ENCODE results near the gene HOXD9. TPM values are rescaled to one million over a fixed set of nuclear protein-coding genes. Genes with fewer than 3 reads are reported as not detected.

The HOXD9 gene
- polyA plus RNA-seq, 1 of the 3 experiments (the other 2 are of a cell fraction), result 4.8 TPM

GRCh38 chr2:176138923-176139660, 16.6 kb downstream of the HOXD9 start (continued):
- TF ChIP-seq PBX3 (IDR thresholded peaks at IDR 0.05) (0 out of 2 replicates have a peak, but pooled peaks have one; percentile 14), RCOR1 (IDR thresholded peaks at IDR 0.05; ENCODE audit: low read length) (no peak), EZH2phosphoT487 (IDR thresholded peaks at IDR 0.05; ENCODE audit: borderline replicate concordance, low read depth) (no peak), NRF1 (IDR thresholded peaks at IDR 0.05; ENCODE audit: low read depth, low read length) (no peak), FOXM1 (IDR thresholded peaks at IDR 0.05; ENCODE audit: low read depth) (no peak), NFIC (IDR thresholded peaks at IDR 0.05; ENCODE audit: borderline replicate concordance) (no peak), YY1 (IDR thresholded peaks at IDR 0.05; ENCODE audit: low read depth) (peak; percentile 62; the same call in 1 of the 2 replicates), RFX5 (IDR thresholded peaks at IDR 0.05; ENCODE audit: low read length) (no peak), USF2 (IDR thresholded peaks at IDR 0.05; ENCODE audit: borderline replicate concordance, low read depth, low read length) (no peak), SIN3A (IDR thresholded peaks at IDR 0.05; ENCODE audit: borderline replicate concordance, low read depth, low read length) (no peak), CTCF (IDR thresholded peaks at IDR 0.05) (no peak), MEF2A (IDR thresholded peaks at IDR 0.05; ENCODE audit: borderline replicate concordance, low read depth) (no peak), EP300 (IDR thresholded peaks at IDR 0.05; ENCODE audit: borderline replicate concordance in 1 of 2, low read depth in 1 of 2, low read length in 1 of 2) (no peak), MXI1 (IDR thresholded peaks at IDR 0.05; ENCODE audit: low read depth, low read length) (no peak), RXRA (IDR thresholded peaks at IDR 0.05; ENCODE audit: borderline replicate concordance, low read depth) (no peak), GABPA (IDR thresholded peaks at IDR 0.05; ENCODE audit: low read depth) (peak; percentile 19; the same call in 1 of the 2 replicates), GATA2 (CRISPR knock-in tag; IDR thresholded peaks at IDR 0.05) (no peak), REST (IDR thresholded peaks at IDR 0.05; ENCODE audit: low read depth, low read length) (no peak), TCF12 (IDR thresholded peaks at IDR 0.05) (no peak), MAX (IDR thresholded peaks at IDR 0.05; ENCODE audit: low read depth) (peak; percentile 41; the same call in 1 of the 2 replicates)
